DOHH2 (cell line): ENCODE measurements around the gene SPON1.
"Not testable (repeated sequence)": the region's sequence is repeated elsewhere in the genome, so short reads cannot be mapped to it uniquely, and the experiment has no call there.

ENCODE experiments used
- H3F3A ChIP-seq: fragments of 200-600 bp; sonication (generic), shearing (Covaris generic); 2 replicates; pipeline ENCODE4 v1.6.0; 2016; ENCODE audit warnings: antibody characterized with exemption, mild to moderate bottlenecking; ENCODE audit not compliant: control insufficient read depth, insufficient read depth
- H3K27ac ChIP-seq: fragments of 200-600 bp; sonication (generic); 2 replicates; pipeline ENCODE4 v1.5.1; 2014; ENCODE audit warnings: low read depth, mild to moderate bottlenecking, low read length, moderate library complexity
- H3K27me3 ChIP-seq: fragments of 200-600 bp; sonication (generic); 2 replicates; pipeline ENCODE4 v1.6.1; 2014; ENCODE audit warnings: mild to moderate bottlenecking, low read length, mixed read lengths; ENCODE audit not compliant: control insufficient read depth
- H3K36me3 ChIP-seq: fragments of 200-600 bp; sonication (generic); 2 replicates; pipeline ENCODE4 v1.6.1; 2014; ENCODE audit warnings: mild to moderate bottlenecking, low read length, moderate library complexity, mixed read lengths; ENCODE audit not compliant: control insufficient read depth
- H3K4me1 ChIP-seq: fragments of 200-600 bp; sonication (generic); 2 replicates; pipeline ENCODE4 v1.6.1; 2014; ENCODE audit warnings: mild to moderate bottlenecking, low read length, mixed read lengths; ENCODE audit not compliant: control insufficient read depth
- H3K4me2 ChIP-seq: fragments of 200-600 bp; sonication (generic); 2 replicates; pipeline ENCODE4 v1.6.0; 2014; ENCODE audit warnings: mild to moderate bottlenecking, low read length, moderate library complexity
- H3K4me3 ChIP-seq: fragments of 200-600 bp; sonication (generic); 2 replicates; pipeline ENCODE4 v1.5.1; 2014; ENCODE audit warnings: mild to moderate bottlenecking, low read length, mixed read lengths
- H3K79me2 ChIP-seq: fragments of 200-600 bp; sonication (generic); 2 replicates; pipeline ENCODE4 v1.6.1; 2014; ENCODE audit warnings: mild to moderate bottlenecking, low read length, mixed read lengths; ENCODE audit not compliant: control insufficient read depth
- H3K9me2 ChIP-seq: fragments of 200-600 bp; sonication (generic); replicated peaks from 2 replicates; pipeline ENCODE4 v1.6.1; 2014; ENCODE audit warnings: mild to moderate bottlenecking, low read length, mixed read lengths; ENCODE audit not compliant: control insufficient read depth
- H3K9me3 ChIP-seq: fragments of 200-600 bp; sonication (generic); 2 replicates; pipeline ENCODE4 v1.6.1; 2014; ENCODE audit warnings: antibody characterized with exemption, low read length, mixed read lengths; ENCODE audit not compliant: control insufficient read depth, insufficient read depth
- H4K20me1 ChIP-seq: fragments of 200-600 bp; sonication (generic); 2 replicates; pipeline ENCODE4 v1.6.0; 2014; ENCODE audit warnings: low read depth, mild to moderate bottlenecking, antibody characterized with exemption, low read length, moderate library complexity; ENCODE audit not compliant: control insufficient read depth, insufficient read depth
- CTCF ChIP-seq: fragments of 200-600 bp; sonication (generic); IDR thresholded peaks from one replicate; pipeline ENCODE4 v1.5.1; 2014; ENCODE audit warnings: antibody characterized with exemption, mild to moderate bottlenecking, low read depth, low read length; ENCODE audit not compliant: poor library complexity, severe bottlenecking
- EZH2phosphoT487 ChIP-seq: fragments of 200-600 bp; sonication (generic); IDR thresholded peaks from 2 replicates; pipeline ENCODE4 v1.6.1; 2017; ENCODE audit warnings: borderline replicate concordance, mild to moderate bottlenecking, antibody characterized with exemption, low read length, moderate library complexity, mixed read lengths

The SPON1 gene

DNA sequence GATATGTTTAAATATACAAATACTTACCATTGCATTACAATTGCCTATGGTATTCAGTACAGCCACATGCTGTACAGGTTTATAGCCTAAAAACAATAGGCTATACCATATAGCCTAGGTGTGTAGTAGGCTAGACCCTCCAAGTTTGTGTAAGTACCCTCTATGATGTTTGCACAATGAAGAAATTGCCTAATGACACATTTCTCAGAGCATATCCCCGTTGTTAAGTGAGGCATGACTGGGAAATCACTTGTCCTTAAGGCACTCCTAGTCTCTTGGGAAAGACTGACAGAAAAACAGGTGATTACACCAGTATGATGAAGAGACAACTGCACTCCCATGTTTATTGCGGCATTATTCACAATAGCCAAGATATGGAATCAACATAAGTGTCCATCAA lies 187.2 kb downstream of the SPON1 start:
- H3K4me1 ChIP-seq = no peaks in the 10 kb centered on the region
- no peak overlapping the region for H3K4me3 ChIP-seq
- H3F3A ChIP-seq = no peaks in the 10 kb centered on the region
- no peaks in the 10 kb centered on the region for H3K36me3 ChIP-seq
- H3K4me2 ChIP-seq = no peak overlapping the region
- H4K20me1 ChIP-seq = no peaks in the 10 kb centered on the region
- no peak for TF ChIP-seq EZH2phosphoT487
- no peak for TF ChIP-seq CTCF
- no peaks in the 10 kb centered on the region for H3K79me2 ChIP-seq
- H3K27ac ChIP-seq = no peak overlapping the region
- no peaks in the 10 kb centered on the region for H3K9me2 ChIP-seq
- H3K9me3 ChIP-seq = peaks cover 11% of the 10 kb centered on the region
- peaks cover 6% of the 10 kb centered on the region; the same call in 1 of the 2 replicates for H3K27me3 ChIP-seq

- TF ChIP-seq CTCF (no peak), EZH2phosphoT487 (no peak)
- Histone ChIP-seq H3F3A (no peaks in the 10 kb centered on the region), H3K4me1 (no peaks in the 10 kb centered on the region), H3K4me3 (no peak overlapping the region), H3K9me2 (no peaks in the 10 kb centered on the region), H3K79me2 (no peaks in the 10 kb centered on the region), H3K4me2 (no peak overlapping the region), H3K27me3 (peaks cover 4% of the 10 kb centered on the region; the same call in 1 of the 2 replicates), H4K20me1 (no peaks in the 10 kb centered on the region), H3K27ac (no peak overlapping the region), H3K9me3 (peaks cover 11% of the 10 kb centered on the region), H3K36me3 (no peaks in the 10 kb centered on the region)
These were observed 188.4 kb downstream of the SPON1 start for GRCh38 chr11:14150878-14151277.

DNA sequence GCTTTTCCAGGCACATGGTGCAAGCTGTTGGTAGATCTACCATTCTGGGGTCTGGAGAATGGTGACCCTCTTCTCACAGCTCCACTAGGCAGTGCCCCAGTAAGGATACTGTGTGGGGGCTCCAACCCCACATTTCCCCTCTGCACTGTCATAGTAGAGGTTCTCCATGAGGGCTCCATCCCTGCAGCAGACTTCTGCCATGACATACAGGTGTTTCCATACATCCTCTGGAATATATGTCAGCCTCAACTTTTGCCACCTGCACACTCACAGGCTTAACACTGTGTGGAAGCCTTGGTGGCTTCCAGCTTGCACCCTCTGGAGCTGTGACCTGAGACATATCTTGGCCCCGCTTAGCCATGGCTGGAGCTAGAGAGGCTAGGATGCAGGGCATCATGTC lies 191.6 kb downstream of the SPON1 start:
- not testable (repeated sequence) for H3K27ac ChIP-seq, H3K4me3 ChIP-seq, H3K9me2 ChIP-seq, H3K4me2 ChIP-seq, H3K79me2 ChIP-seq, H3F3A ChIP-seq, H4K20me1 ChIP-seq, H3K27me3 ChIP-seq, H3K4me1 ChIP-seq, H3K36me3 ChIP-seq
- peaks cover 11% of the 10 kb centered on the region for H3K9me3 ChIP-seq

GRCh38 chr11:14158393-14158792 lies 195.9 kb downstream of the SPON1 start:
- Histone ChIP-seq H3K36me3 (no peaks in the 10 kb centered on the region), H3K4me2 (no peak overlapping the region), H3K4me1 (no peaks in the 10 kb centered on the region), H3K9me3 (peaks cover 11% of the 10 kb centered on the region), H3F3A (no peaks in the 10 kb centered on the region), H3K9me2 (no peaks in the 10 kb centered on the region), H3K27ac (no peak overlapping the region), H3K4me3 (no peak overlapping the region), H3K79me2 (no peaks in the 10 kb centered on the region), H4K20me1 (no peaks in the 10 kb centered on the region), H3K27me3 (no peaks in the 10 kb centered on the region)
- TF ChIP-seq EZH2phosphoT487 (no peak), CTCF (no peak)
